ENCODE results near the gene ADAT3.

Gene ADAT3

GRCh38 chr19:1901940-1902404 is 3.2 kb upstream of the ADAT3 start:
- no peak for TF ChIP-seq YY1 (IDR thresholded peaks at IDR 0.05; ENCODE audit: low read depth)
- TF ChIP-seq CREB1 (IDR thresholded peaks at IDR 0.05; ENCODE audit: low read depth): no peak
- no peak for TF ChIP-seq CEBPB (IDR thresholded peaks at IDR 0.05)
- TF ChIP-seq EP300 (IDR thresholded peaks at IDR 0.05; ENCODE audit: borderline replicate concordance): no peak
- no peak for TF ChIP-seq FOXM1 (IDR thresholded peaks at IDR 0.05; ENCODE audit: borderline replicate concordance, low read depth)
- no peak for TF ChIP-seq USF1 (IDR thresholded peaks at IDR 0.05)
- TF ChIP-seq RAD21 (IDR thresholded peaks at IDR 0.05; ENCODE audit: low read depth): no peak
- TF ChIP-seq TAF1 (IDR thresholded peaks at IDR 0.05; ENCODE audit: low read depth): no peak
- TF ChIP-seq MAX (IDR thresholded peaks at IDR 0.05): no peak
- no peak for TF ChIP-seq EGR1 (IDR thresholded peaks at IDR 0.05)
- TF ChIP-seq ZBTB7A (IDR thresholded peaks at IDR 0.05; ENCODE audit: low read depth): no peak
- TF ChIP-seq REST (IDR thresholded peaks at IDR 0.05; ENCODE audit: low read depth): no peak
- TF ChIP-seq TCF12 (IDR thresholded peaks at IDR 0.05; ENCODE audit: low read depth): no peak
- TF ChIP-seq NFIC (IDR thresholded peaks at IDR 0.05): no peak
- no peak for TF ChIP-seq TEAD4 (IDR thresholded peaks at IDR 0.05)

GRCh38 chr19:1902923-1903322 is 2.3 kb upstream of the ADAT3 start:
- no peak for TF ChIP-seq ZBTB7A (IDR thresholded peaks at IDR 0.05; ENCODE audit: low read depth)
- TF ChIP-seq USF1 (IDR thresholded peaks at IDR 0.05): no peak
- no peak for TF ChIP-seq EGR1 (IDR thresholded peaks at IDR 0.05)
- TF ChIP-seq NFIC (IDR thresholded peaks at IDR 0.05): no peak
- TF ChIP-seq TCF12 (IDR thresholded peaks at IDR 0.05; ENCODE audit: low read depth): no peak
- TF ChIP-seq CEBPB (IDR thresholded peaks at IDR 0.05): no peak
- no peak for TF ChIP-seq FOXM1 (IDR thresholded peaks at IDR 0.05; ENCODE audit: borderline replicate concordance, low read depth)
- no peak for TF ChIP-seq MAX (IDR thresholded peaks at IDR 0.05)
- no peak for TF ChIP-seq REST (IDR thresholded peaks at IDR 0.05; ENCODE audit: low read depth)

- TF ChIP-seq REST (IDR thresholded peaks at IDR 0.05; ENCODE audit: low read depth): no peak
- no peak for TF ChIP-seq CEBPB (IDR thresholded peaks at IDR 0.05)
- TF ChIP-seq MAX (IDR thresholded peaks at IDR 0.05): no peak
- no peak for TF ChIP-seq YY1 (IDR thresholded peaks at IDR 0.05; ENCODE audit: low read depth)
- no peak for TF ChIP-seq TEAD4 (IDR thresholded peaks at IDR 0.05)
- TF ChIP-seq EGR1 (IDR thresholded peaks at IDR 0.05): no peak
- TF ChIP-seq EP300 (IDR thresholded peaks at IDR 0.05; ENCODE audit: borderline replicate concordance): no peak
- no peak for TF ChIP-seq CREB1 (IDR thresholded peaks at IDR 0.05; ENCODE audit: low read depth)
- no peak for TF ChIP-seq ZBTB7A (IDR thresholded peaks at IDR 0.05; ENCODE audit: low read depth)
- no peak for TF ChIP-seq FOXM1 (IDR thresholded peaks at IDR 0.05; ENCODE audit: borderline replicate concordance, low read depth)
- TF ChIP-seq RAD21 (IDR thresholded peaks at IDR 0.05; ENCODE audit: low read depth): no peak
- no peak for TF ChIP-seq TAF1 (IDR thresholded peaks at IDR 0.05; ENCODE audit: low read depth)
- TF ChIP-seq NFIC (IDR thresholded peaks at IDR 0.05): no peak
- no peak for TF ChIP-seq TCF12 (IDR thresholded peaks at IDR 0.05; ENCODE audit: low read depth)
- TF ChIP-seq USF1 (IDR thresholded peaks at IDR 0.05): no peak
Observed at GRCh38 chr19:1904860-1905109, 414 bp upstream of the ADAT3 start.

GRCh38 chr19:1905863-1906375 is 720 bp downstream of the ADAT3 start:
- TF ChIP-seq NFIC (IDR thresholded peaks at IDR 0.05) (no peak), REST (IDR thresholded peaks at IDR 0.05; ENCODE audit: low read depth) (no peak), TCF12 (IDR thresholded peaks at IDR 0.05; ENCODE audit: low read depth) (no peak), YY1 (IDR thresholded peaks at IDR 0.05; ENCODE audit: low read depth) (no peak), EP300 (IDR thresholded peaks at IDR 0.05; ENCODE audit: borderline replicate concordance) (no peak), TAF1 (IDR thresholded peaks at IDR 0.05; ENCODE audit: low read depth) (no peak; the same call in 1 of the 2 replicates), ZBTB7A (IDR thresholded peaks at IDR 0.05; ENCODE audit: low read depth) (no peak), CREB1 (IDR thresholded peaks at IDR 0.05; ENCODE audit: low read depth) (no peak), FOXM1 (IDR thresholded peaks at IDR 0.05; ENCODE audit: borderline replicate concordance, low read depth) (no peak), EGR1 (IDR thresholded peaks at IDR 0.05) (no peak), CEBPB (IDR thresholded peaks at IDR 0.05) (no peak), TEAD4 (IDR thresholded peaks at IDR 0.05) (no peak), RAD21 (IDR thresholded peaks at IDR 0.05; ENCODE audit: low read depth) (no peak), MAX (IDR thresholded peaks at IDR 0.05) (no peak), USF1 (IDR thresholded peaks at IDR 0.05) (no peak)
